IMR-90 (cell line): Measurements from ENCODE around the gene NBEA. TPM values are rescaled to one million over a fixed set of nuclear protein-coding genes. Genes with fewer than 3 reads are reported as not detected.

ENCODE experiments used
- ATAC-seq: fragments of 200-7000 bp; cut with Tn5 transposase; 2 replicates; pipeline ENCODE4 v1.9.1; 2020; ENCODE audit warnings: low read depth, mild to moderate bottlenecking, moderate library complexity
- BruUV-seq: library from RNA; stranded (reverse); fragments of 400-500 nt; replicated peaks from 2 replicates; lab custom pipeline; 2021; lab: Mats Ljungman, UMichigan
- CTCF ChIA-PET: fragments of 300-600 bp; formaldehyde crosslinking; extraction: SDS; loops from one replicate; lab custom pipeline; 2021; ENCODE audit warnings: antibody characterized with exemption; lab: Yijun Ruan, JAX
- POLR2A ChIA-PET: fragments of 300-600 bp; sonication (Branson Sonifier 250); formaldehyde crosslinking; loops from one replicate; lab custom pipeline; 2022; ENCODE audit warnings: antibody characterized with exemption; ENCODE audit not compliant: unreplicated experiment; lab: Charles Lee
- DNase-seq: peaks from one replicate; pipeline ENCODE4 v3.0.0; 2013
- H2AFZ ChIP-seq: replicated peaks from 2 replicates; pipeline ENCODE3; 2013; ENCODE audit warnings: low read length, mild to moderate bottlenecking; ENCODE audit not compliant: poor library complexity
- H2AK5ac ChIP-seq: 2 replicates; pipeline ENCODE4 v1.6.1; 2013; ENCODE audit warnings: low read depth, low read length, inconsistent platforms
- H2AK9ac ChIP-seq: replicated peaks from 2 replicates; pipeline ENCODE3; 2013; ENCODE audit warnings: mild to moderate bottlenecking, low read depth, low read length, moderate library complexity; ENCODE audit not compliant: poor library complexity
- H2BK120ac ChIP-seq: 2 replicates; pipeline ENCODE4 v1.6.1; 2013; ENCODE audit warnings: low read depth, low read length, inconsistent platforms
- H2BK15ac ChIP-seq: 3 replicates; pipeline ENCODE4 v1.6.1; 2013; ENCODE audit warnings: low read depth, low read length, inconsistent platforms
- H2BK20ac ChIP-seq: 2 replicates; pipeline ENCODE4 v1.6.1; 2013; ENCODE audit warnings: low read depth, mild to moderate bottlenecking, inconsistent platforms, low read length, moderate library complexity
- H2BK5ac ChIP-seq: 2 replicates; pipeline ENCODE4 v1.6.1; 2013; ENCODE audit warnings: mild to moderate bottlenecking, low read depth, low read length, inconsistent platforms; ENCODE audit not compliant: poor library complexity, severe bottlenecking
- H3K14ac ChIP-seq: replicated peaks from 2 replicates; pipeline ENCODE4 v1.6.1; 2013; ENCODE audit warnings: low read depth, low read length, inconsistent platforms
- H3K18ac ChIP-seq: 2 replicates; pipeline ENCODE4 v1.6.1; 2013; ENCODE audit warnings: low read depth, low read length, control low read depth
- H3K23ac ChIP-seq: 2 replicates; pipeline ENCODE4 v1.6.1; 2013; ENCODE audit warnings: low read depth, low read length, inconsistent platforms
- H3K27ac ChIP-seq: 2 replicates; pipeline ENCODE4 v1.5.1; 2013; ENCODE audit warnings: mild to moderate bottlenecking, control low read depth, low read length; ENCODE audit not compliant: insufficient read depth
- H3K27me3 ChIP-seq: 2 replicates; pipeline ENCODE4 v1.6.1; 2013; ENCODE audit warnings: low read length; ENCODE audit not compliant: control insufficient read depth, insufficient read depth
- H3K36me3 ChIP-seq: 2 replicates; pipeline ENCODE4 v1.6.1; 2013; ENCODE audit warnings: low read length, mixed read lengths; ENCODE audit not compliant: control insufficient read depth, insufficient read depth
- H3K4ac ChIP-seq: 2 replicates; pipeline ENCODE4 v1.6.1; 2013; ENCODE audit warnings: low read depth, low read length, inconsistent platforms
- H3K4me1 ChIP-seq: 2 replicates; pipeline ENCODE4 v1.6.1; 2013; ENCODE audit warnings: low read length, mixed read lengths; ENCODE audit not compliant: control insufficient read depth, insufficient read depth
- H3K4me2 ChIP-seq: 2 replicates; pipeline ENCODE4 v1.6.1; 2013; ENCODE audit warnings: low read depth, mild to moderate bottlenecking, control low read depth, low read length, moderate library complexity
- H3K4me3 ChIP-seq: 2 replicates; pipeline ENCODE4 v1.5.1; 2013; ENCODE audit warnings: low read depth, mild to moderate bottlenecking, control low read depth, low read length, moderate library complexity; ENCODE audit not compliant: insufficient read depth
- H3K56ac ChIP-seq: 2 replicates; pipeline ENCODE4 v1.6.1; 2013; ENCODE audit warnings: low read length, inconsistent platforms; ENCODE audit not compliant: insufficient read depth; ENCODE audit errors: extremely low read depth
- H3K79me1 ChIP-seq, 2 experiments: 2 replicates each; pipeline ENCODE4 v1.6.1; 2013; ENCODE audit warnings: low read length in 2 of 2, inconsistent platforms in 1 of 2, low read depth in 1 of 2
- H3K9ac ChIP-seq: 2 replicates; pipeline ENCODE4 v1.6.1; 2013; ENCODE audit warnings: low read depth, low read length, control low read depth
- H3K9me1 ChIP-seq: 2 replicates; pipeline ENCODE4 v1.6.1; 2013; ENCODE audit warnings: low read length, inconsistent platforms; ENCODE audit not compliant: insufficient read depth
- H3K9me3 ChIP-seq: 2 replicates; pipeline ENCODE4 v1.6.1; 2013; ENCODE audit warnings: low read length; ENCODE audit not compliant: control insufficient read depth, insufficient read depth
- H4K20me1 ChIP-seq: 2 replicates; pipeline ENCODE4 v1.6.1; 2013; ENCODE audit warnings: low read length, inconsistent platforms; ENCODE audit not compliant: insufficient read depth
- H4K5ac ChIP-seq: 2 replicates; pipeline ENCODE4 v1.6.1; 2013; ENCODE audit warnings: mild to moderate bottlenecking, low read depth, low read length, control low read depth
- H4K8ac ChIP-seq, 2 experiments: 2 replicates each; pipeline ENCODE4 v1.6.1; 2013; ENCODE audit warnings: low read depth in 2 of 2, low read length in 2 of 2, control low read depth in 1 of 2, inconsistent platforms in 1 of 2
- H4K91ac ChIP-seq: 2 replicates; pipeline ENCODE4 v1.6.1; 2013; ENCODE audit warnings: low read depth, low read length, inconsistent platforms; ENCODE audit not compliant: insufficient read depth
- CEBPB ChIP-seq: IDR thresholded peaks from 2 replicates; pipeline ENCODE4 v1.6.1; 2012; ENCODE audit warnings: low read depth, low read length, improper control_type of control experiment
- CHD1 ChIP-seq: IDR thresholded peaks from 2 replicates; pipeline ENCODE4 v1.6.1; 2012; ENCODE audit warnings: low read depth, low read length, improper control_type of control experiment
- MAFK ChIP-seq: IDR thresholded peaks from 2 replicates; pipeline ENCODE4 v1.6.1; 2012; ENCODE audit warnings: low read depth, low read length, improper control_type of control experiment
- MAZ ChIP-seq: IDR thresholded peaks from 2 replicates; pipeline ENCODE4 v1.6.1; 2012; ENCODE audit warnings: low read depth, mild to moderate bottlenecking, low read length, improper control_type of control experiment, moderate library complexity, borderline replicate concordance
- MXI1 ChIP-seq: IDR thresholded peaks from 2 replicates; pipeline ENCODE4 v1.6.1; 2012; ENCODE audit warnings: low read depth, mild to moderate bottlenecking, low read length, moderate library complexity, borderline replicate concordance
- POLR2A ChIP-seq: IDR thresholded peaks from 2 replicates; pipeline ENCODE4 v1.6.1; 2012; ENCODE audit warnings: mild to moderate bottlenecking, low read depth, low read length
- RAD21 ChIP-seq: IDR thresholded peaks from 2 replicates; pipeline ENCODE4 v1.6.1; 2012; ENCODE audit warnings: low read length, improper control_type of control experiment
- WGBS, 2 experiments: methylation state at CpG; one replicate each; pipeline versions ENCODE4 v1.1.5 to v1.1.7; 2013; ENCODE audit warnings: missing lambda C conversion rate in 2 of 2; ENCODE audit not compliant: insufficient read length in 1 of 2; ENCODE audit errors: extremely low coverage in 2 of 2; 5-methylcytosine and 5-hydroxymethylcytosine counted together
- dilution Hi-C: fragments of 300-500 bp; cut with HindIII; formaldehyde crosslinking; loops from one replicate; pipeline ENCODE4 v1.14.3; 2018; ENCODE audit warnings: low sequenced_read_pairs; ENCODE audit not compliant: unreplicated experiment
- in situ Hi-C: fragments of 300-500 bp; cut with MboI; formaldehyde crosslinking; loops from 3 replicates; pipeline ENCODE4 v1.14.3; 2019; ENCODE audit warnings: low sequenced_read_pairs, inconsistent platforms, mixed read lengths
- intact Hi-C: fragments of 100-400 bp; cut with micrococcal nuclease; formaldehyde crosslinking; loops from 2 replicates; pipeline ENCODE4 v1.10.0; 2022
- polyA plus RNA-seq, 3 experiments: library from polyadenylated mRNA; depleted of rRNA; stranded (reverse); fragments of >200 nt; gene quantifications; 2 replicates each; pipeline ENCODE4 v1.2.3, GENCODE V29; 2012; ENCODE audit warnings: low replicate concordance in 1 of 3
- total RNA-seq: library from RNA; depleted of rRNA; stranded (reverse); fragments of >200 nt; gene quantifications from 2 replicates; pipeline ENCODE4 v1.2.3, GENCODE V29; 2012
- TF ChIP-seq, protein P1 (sequence below): conservative IDR thresholded peaks from 2 replicates; pipeline ENCODE4 v1.5.1; 2012; ENCODE audit warnings: mild to moderate bottlenecking, low read depth, low read length, improper control_type of control experiment
- TF ChIP-seq, protein P2 (sequence below): fragments of 150-350 bp; IDR thresholded peaks from 2 replicates; pipeline ENCODE4 v1.6.1; 2017; ENCODE audit warnings: mild to moderate bottlenecking, antibody characterized with exemption, low read length, low read depth

The NBEA gene
- total and polyA plus RNA-seq, 2 of the 4 experiments (the other 2 are of a cell fraction) = 0.82 to 2.2 TPM

DNA sequence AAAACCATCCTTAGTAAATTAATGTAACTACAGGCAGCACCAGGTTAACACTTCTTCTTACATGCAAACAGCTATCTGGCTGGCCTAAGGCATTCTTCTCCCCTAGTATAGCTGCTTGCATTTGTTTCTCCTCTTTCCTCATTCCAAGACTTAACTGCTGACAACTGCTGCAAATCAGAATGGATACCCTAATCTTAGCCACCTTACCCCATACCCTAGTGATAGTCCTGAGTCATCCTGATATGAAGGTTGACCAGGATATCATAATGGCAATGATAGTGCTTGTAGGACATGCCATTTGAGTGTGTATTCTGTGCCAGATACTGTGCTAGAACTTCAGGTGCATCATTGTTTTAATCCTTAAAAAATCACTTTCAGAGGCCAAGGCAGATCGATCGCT is 672.6 kb downstream of the NBEA start:
- H4K5ac ChIP-seq = no peak overlapping the region
- ChIA-PET CTCF (no interaction called here), POLR2A (no interaction called here)
- in situ Hi-C loops (no loop called here), dilution Hi-C loops (no loop called here), intact Hi-C loops (no loop called here)
- H3K4me1 ChIP-seq = no peaks in the 10 kb centered on the region
- H3K14ac ChIP-seq = no peak overlapping the region
- H2BK20ac ChIP-seq = no peak overlapping the region
- no peak overlapping the region for H3K23ac ChIP-seq
- H2AK9ac ChIP-seq = no peak overlapping the region
- H2BK15ac ChIP-seq = no peak overlapping the region
- TF ChIP-seq RAD21 (no peak), CHD1 (no peak), CEBPB (no peak), MAZ (no peak), POLR2A (no peak), MAFK (no peak), MXI1 (no peak)
- TF ChIP-seq, protein P1, sequence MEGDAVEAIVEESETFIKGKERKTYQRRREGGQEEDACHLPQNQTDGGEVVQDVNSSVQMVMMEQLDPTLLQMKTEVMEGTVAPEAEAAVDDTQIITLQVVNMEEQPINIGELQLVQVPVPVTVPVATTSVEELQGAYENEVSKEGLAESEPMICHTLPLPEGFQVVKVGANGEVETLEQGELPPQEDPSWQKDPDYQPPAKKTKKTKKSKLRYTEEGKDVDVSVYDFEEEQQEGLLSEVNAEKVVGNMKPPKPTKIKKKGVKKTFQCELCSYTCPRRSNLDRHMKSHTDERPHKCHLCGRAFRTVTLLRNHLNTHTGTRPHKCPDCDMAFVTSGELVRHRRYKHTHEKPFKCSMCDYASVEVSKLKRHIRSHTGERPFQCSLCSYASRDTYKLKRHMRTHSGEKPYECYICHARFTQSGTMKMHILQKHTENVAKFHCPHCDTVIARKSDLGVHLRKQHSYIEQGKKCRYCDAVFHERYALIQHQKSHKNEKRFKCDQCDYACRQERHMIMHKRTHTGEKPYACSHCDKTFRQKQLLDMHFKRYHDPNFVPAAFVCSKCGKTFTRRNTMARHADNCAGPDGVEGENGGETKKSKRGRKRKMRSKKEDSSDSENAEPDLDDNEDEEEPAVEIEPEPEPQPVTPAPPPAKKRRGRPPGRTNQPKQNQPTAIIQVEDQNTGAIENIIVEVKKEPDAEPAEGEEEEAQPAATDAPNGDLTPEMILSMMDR = no peak
- TF ChIP-seq, protein P2, sequence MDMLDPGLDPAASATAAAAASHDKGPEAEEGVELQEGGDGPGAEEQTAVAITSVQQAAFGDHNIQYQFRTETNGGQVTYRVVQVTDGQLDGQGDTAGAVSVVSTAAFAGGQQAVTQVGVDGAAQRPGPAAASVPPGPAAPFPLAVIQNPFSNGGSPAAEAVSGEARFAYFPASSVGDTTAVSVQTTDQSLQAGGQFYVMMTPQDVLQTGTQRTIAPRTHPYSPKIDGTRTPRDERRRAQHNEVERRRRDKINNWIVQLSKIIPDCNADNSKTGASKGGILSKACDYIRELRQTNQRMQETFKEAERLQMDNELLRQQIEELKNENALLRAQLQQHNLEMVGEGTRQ = no peak
- no peak overlapping the region for H2AFZ ChIP-seq
- H3K18ac ChIP-seq = no peak overlapping the region
- H4K20me1 ChIP-seq = no peaks in the 10 kb centered on the region
- no peak overlapping the region for H2BK120ac ChIP-seq
- H3K9me1 ChIP-seq = no peaks in the 10 kb centered on the region
- no CpG with 5 or more reads among the region's 2 CpGs for WGBS, 2 experiments
- H4K8ac ChIP-seq = no peak overlapping the region
- BruUV-seq = no TSS peak
- no peak overlapping the region for H3K56ac ChIP-seq
- H3K27me3 ChIP-seq = no peaks in the 10 kb centered on the region
- DNase-seq (no peak), ATAC-seq (no peak)
- no peak overlapping the region for H3K9ac ChIP-seq
- H3K4me2 ChIP-seq = no peak overlapping the region
- no peak overlapping the region for H3K4me3 ChIP-seq
- no peak overlapping the region for H2BK5ac ChIP-seq
- no peak overlapping the region for H4K91ac ChIP-seq
- H3K4ac ChIP-seq = no peak overlapping the region
- no peak overlapping the region for H2AK5ac ChIP-seq
- H3K27ac ChIP-seq = no peak overlapping the region
- no peaks in the 10 kb centered on the region for H3K9me3 ChIP-seq
- H3K79me1 ChIP-seq = no peaks in the 10 kb centered on the region
- H3K36me3 ChIP-seq = no peaks in the 10 kb centered on the region
